A673 (cell line): ENCODE measurements around the gene SUFU. TPM values are rescaled to one million over a fixed set of nuclear protein-coding genes. Genes with fewer than 3 reads are reported as not detected.
A peak's percentile ranks its signal among the peaks of the same experiment; 100 is the strongest.

Experiments used
- BruUV-seq: library from RNA; stranded (reverse); fragments of 400-500 nt; replicated peaks from 2 replicates; lab custom pipeline; 2021; lab: Mats Ljungman, UMichigan
- CTCF ChIA-PET: fragments of 300-600 bp; sonication (Branson Sonifier 250); formaldehyde crosslinking; loops from one replicate; lab custom pipeline; 2022; ENCODE audit warnings: antibody characterized with exemption; lab: Charles Lee
- POLR2A ChIA-PET: fragments of 300-600 bp; sonication (Branson Sonifier 250); formaldehyde crosslinking; loops from one replicate; lab custom pipeline; 2022; ENCODE audit warnings: antibody characterized with exemption; ENCODE audit not compliant: low non-redundant PET; lab: Charles Lee
- DNase-seq: peaks from one replicate; pipeline ENCODE4 v3.0.0-alpha.2; 2015; ENCODE audit warnings: low spot score
- H3K27ac ChIP-seq: fragments of 200-600 bp; sonication (generic); 2 replicates; pipeline ENCODE4 v1.5.1; 2016; ENCODE audit warnings: mixed run types, low read depth, mild to moderate bottlenecking, mixed read lengths, antibody characterized with exemption, low read length; ENCODE audit not compliant: poor library complexity, severe bottlenecking
- H3K27me3 ChIP-seq: fragments of 200-600 bp; sonication (generic); replicated peaks from 2 replicates; pipeline ENCODE4 v1.6.1; 2017; ENCODE audit warnings: mixed run types, low read depth, mild to moderate bottlenecking, mixed read lengths, antibody characterized with exemption, low read length; ENCODE audit not compliant: insufficient read depth, poor library complexity
- H3K36me3 ChIP-seq: fragments of 200-600 bp; sonication (generic); 2 replicates; pipeline ENCODE4 v1.6.1; 2016; ENCODE audit warnings: mixed run types, mild to moderate bottlenecking, mixed read lengths, antibody characterized with exemption, low read length; ENCODE audit not compliant: insufficient read depth, poor library complexity, severe bottlenecking
- H3K4me1 ChIP-seq: fragments of 200-600 bp; sonication (generic); 2 replicates; pipeline ENCODE4 v1.6.1; 2017; ENCODE audit warnings: mixed run types, mild to moderate bottlenecking, mixed read lengths, antibody characterized with exemption, low read length; ENCODE audit not compliant: insufficient read depth, poor library complexity, severe bottlenecking
- H3K4me3 ChIP-seq: fragments of 200-600 bp; sonication (generic); 2 replicates; pipeline ENCODE4 v1.5.1; 2016; ENCODE audit warnings: low read depth, mixed run types, mild to moderate bottlenecking, mixed read lengths, low read length; ENCODE audit not compliant: poor library complexity, severe bottlenecking
- H3K9me3 ChIP-seq: fragments of 200-600 bp; sonication (generic); 2 replicates; pipeline ENCODE4 v1.6.1; 2016; ENCODE audit warnings: mixed run types, low read depth, mild to moderate bottlenecking, mixed read lengths, antibody characterized with exemption, low read length; ENCODE audit not compliant: poor library complexity, severe bottlenecking
- EZH2 ChIP-seq: fragments of 200-600 bp; sonication (generic); IDR thresholded peaks from 2 replicates; pipeline ENCODE4 v1.6.1; 2017; ENCODE audit warnings: borderline replicate concordance, low read depth, mild to moderate bottlenecking, mixed read lengths, antibody characterized with exemption, low read length; ENCODE audit not compliant: poor library complexity, severe bottlenecking
- intact Hi-C: fragments of 100-400 bp; cut with micrococcal nuclease; formaldehyde crosslinking; loops from one replicate; pipeline ENCODE4 v1.10.0; 2022; ENCODE audit not compliant: unreplicated experiment
- total RNA-seq: library from RNA; stranded (reverse); gene quantifications from 2 replicates; pipeline ENCODE4 v1.2.3, GENCODE V29; 2021
- TF ChIP-seq, protein P1 (sequence below): fragments of 300-800, 200-600 bp; sonication (generic); conservative IDR thresholded peaks from 2 replicates; pipeline ENCODE4 v1.5.1; 2017; ENCODE audit warnings: low read depth, mild to moderate bottlenecking, antibody characterized with exemption, low read length, moderate library complexity, mixed read lengths

The SUFU gene
- total RNA-seq, 1 experiment from 2014 or later, result 20.5 TPM

- ChIA-PET POLR2A (no interaction called here), CTCF (no interaction called here)
- H3K27ac ChIP-seq, result no peak overlapping the region
- H3K4me3 ChIP-seq, result no peak overlapping the region
- H3K27me3 ChIP-seq, result no peaks in the 10 kb centered on the region
- TF ChIP-seq, protein P1, sequence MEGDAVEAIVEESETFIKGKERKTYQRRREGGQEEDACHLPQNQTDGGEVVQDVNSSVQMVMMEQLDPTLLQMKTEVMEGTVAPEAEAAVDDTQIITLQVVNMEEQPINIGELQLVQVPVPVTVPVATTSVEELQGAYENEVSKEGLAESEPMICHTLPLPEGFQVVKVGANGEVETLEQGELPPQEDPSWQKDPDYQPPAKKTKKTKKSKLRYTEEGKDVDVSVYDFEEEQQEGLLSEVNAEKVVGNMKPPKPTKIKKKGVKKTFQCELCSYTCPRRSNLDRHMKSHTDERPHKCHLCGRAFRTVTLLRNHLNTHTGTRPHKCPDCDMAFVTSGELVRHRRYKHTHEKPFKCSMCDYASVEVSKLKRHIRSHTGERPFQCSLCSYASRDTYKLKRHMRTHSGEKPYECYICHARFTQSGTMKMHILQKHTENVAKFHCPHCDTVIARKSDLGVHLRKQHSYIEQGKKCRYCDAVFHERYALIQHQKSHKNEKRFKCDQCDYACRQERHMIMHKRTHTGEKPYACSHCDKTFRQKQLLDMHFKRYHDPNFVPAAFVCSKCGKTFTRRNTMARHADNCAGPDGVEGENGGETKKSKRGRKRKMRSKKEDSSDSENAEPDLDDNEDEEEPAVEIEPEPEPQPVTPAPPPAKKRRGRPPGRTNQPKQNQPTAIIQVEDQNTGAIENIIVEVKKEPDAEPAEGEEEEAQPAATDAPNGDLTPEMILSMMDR, result no peak
- TF ChIP-seq EZH2, result no peak
- no peaks in the 10 kb centered on the region for H3K4me1 ChIP-seq
- no TSS peak for BruUV-seq
- no peaks in the 10 kb centered on the region for H3K36me3 ChIP-seq
- H3K9me3 ChIP-seq, result no peaks in the 10 kb centered on the region
- DNase-seq, result no peak
- intact Hi-C loops, result no loop called here
Measured at GRCh38 chr10:102593804-102594079, 90.0 kb downstream of the SUFU start.

- Histone ChIP-seq H3K27me3 (no peaks in the 10 kb centered on the region), H3K4me3 (no peak overlapping the region), H3K4me1 (no peaks in the 10 kb centered on the region), H3K9me3 (no peaks in the 10 kb centered on the region), H3K36me3 (no peaks in the 10 kb centered on the region), H3K27ac (peak overlapping the region; percentile 22)
- DNase-seq, result no peak
- POLR2A ChIA-PET, result no interaction called here
- intact Hi-C loops, result loop anchor here (5.0 kb wide), 1 partner anchor 93 kb away; the partner anchor contains the start of genes ACTR1A and SUFU
- CTCF ChIA-PET, result no interaction called here
- TF ChIP-seq EZH2, result no peak
- TF ChIP-seq, protein P1, result no peak
- BruUV-seq, result no TSS peak
Measured at GRCh38 chr10:102595293-102595692, 91.5 kb downstream of the SUFU start.

DNA sequence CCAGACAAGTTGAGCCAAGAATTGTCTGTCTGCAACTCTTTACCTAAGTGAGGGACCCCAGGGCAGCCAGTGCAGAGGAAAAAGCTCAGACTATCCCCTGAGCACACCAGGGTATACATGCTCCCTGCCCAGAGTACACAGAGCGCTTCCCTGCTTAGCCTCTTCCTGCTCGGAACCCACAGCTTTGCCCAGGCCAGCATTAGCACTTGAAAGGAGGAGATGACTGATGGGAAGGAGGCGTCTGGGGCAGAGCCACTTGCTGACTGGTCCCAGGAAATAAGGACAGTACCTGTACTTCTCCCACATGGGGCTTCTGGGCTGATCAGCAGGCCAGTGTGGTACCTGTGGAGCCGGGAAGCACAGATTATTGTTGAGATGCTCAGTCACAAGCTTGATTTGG, 92.1 kb downstream of the SUFU start:
- Histone ChIP-seq H3K27ac (no peak overlapping the region), H3K9me3 (no peaks in the 10 kb centered on the region), H3K36me3 (no peaks in the 10 kb centered on the region), H3K4me1 (no peaks in the 10 kb centered on the region), H3K4me3 (no peak overlapping the region), H3K27me3 (no peaks in the 10 kb centered on the region)
- BruUV-seq, result no TSS peak
- ChIA-PET CTCF (interaction anchor here (0.6 kb wide), 1 partner anchor 99 kb away, joined by 4 read pairs; no protein-coding TSS in a partner anchor), POLR2A (no interaction called here)
- no peak for TF ChIP-seq EZH2
- TF ChIP-seq, protein P1, result no peak
- intact Hi-C loops, result loop anchor here (5.0 kb wide), 1 partner anchor 94 kb away; the partner anchor contains the start of genes ACTR1A and SUFU
- no peak for DNase-seq
